Astrocyte of the spinal cord (primary cell): ENCODE measurements around the gene EIPR1.

Experiments
- DNase-seq: peaks from one replicate; pipeline ENCODE4 v3.0.0; 2011; ENCODE audit warnings: low read depth, low spot score
- H3K4me3 ChIP-seq: 2 replicates; pipeline ENCODE4 v1.5.1; 2011; ENCODE audit warnings: low read depth, mild to moderate bottlenecking, low read length, moderate library complexity
- CTCF ChIP-seq: IDR thresholded peaks from 2 replicates; pipeline ENCODE4 v1.5.1; 2012; ENCODE audit warnings: low read depth, mild to moderate bottlenecking, low read length, inconsistent platforms
- in situ Hi-C: cut with HindIII; loops from 2 replicates; pipeline ENCODE4 v1.10.0; 2017; ENCODE audit warnings: low sequenced_read_pairs

Gene EIPR1

GRCh38 chr2:3411103-3411502 lies 33.5 kb upstream of the EIPR1 start:
- H3K4me3 ChIP-seq: no peak overlapping the region
- DNase-seq: no peak
- in situ Hi-C loops: no loop called here
- no peak for TF ChIP-seq CTCF

- DNase-seq: no peak
- H3K4me3 ChIP-seq: no peak overlapping the region
- TF ChIP-seq CTCF: no peak
- in situ Hi-C loops: no loop called here
Observed at GRCh38 chr2:3409627-3410170, 32.1 kb upstream of the EIPR1 start.

- no peak for DNase-seq
- in situ Hi-C loops: no loop called here
- no peak for TF ChIP-seq CTCF
- H3K4me3 ChIP-seq: no peak overlapping the region
Observed at GRCh38 chr2:3408781-3409180, 31.2 kb upstream of the EIPR1 start.

GRCh38 chr2:3406501-3406900 lies 28.9 kb upstream of the EIPR1 start:
- H3K4me3 ChIP-seq: no peak overlapping the region
- in situ Hi-C loops: no loop called here
- DNase-seq: no peak
- TF ChIP-seq CTCF: no peak

GRCh38 chr2:3405876-3406275 lies 28.3 kb upstream of the EIPR1 start:
- DNase-seq: no peak
- no peak overlapping the region for H3K4me3 ChIP-seq
- TF ChIP-seq CTCF: no peak
- in situ Hi-C loops: no loop called here

GRCh38 chr2:3405307-3405706 lies 27.7 kb upstream of the EIPR1 start:
- in situ Hi-C loops: no loop called here
- H3K4me3 ChIP-seq: no peak overlapping the region
- DNase-seq: no peak
- no peak for TF ChIP-seq CTCF
